HepG2 (cell line): Measurements from ENCODE around the gene UNKL. TPM values are rescaled to one million over a fixed set of nuclear protein-coding genes. Genes with fewer than 3 reads are reported as not detected.
A peak's percentile ranks its signal among the peaks of the same experiment; 100 is the strongest.

Source experiments
- ATAC-seq: fragments of 200-7000 bp; cut with Tn5 transposase; 3 replicates; pipeline ENCODE4 v1.9.1; 2020; ENCODE audit warnings: mild to moderate bottlenecking, moderate library complexity
- BruUV-seq: library from RNA; stranded (reverse); fragments of 400-500 nt; replicated peaks from 2 replicates; lab custom pipeline; 2021; lab: Mats Ljungman, UMichigan
- CTCF ChIA-PET: fragments of 300-600 bp; formaldehyde crosslinking; extraction: SDS; loops from one replicate; lab custom pipeline; 2021; ENCODE audit warnings: low total read pairs, inconsistent platforms, low intra/inter-chr PET ratio; lab: Yijun Ruan, JAX
- POLR2A ChIA-PET: fragments of 350-600 bp; sonication (Branson Sonifier 250); formaldehyde crosslinking; loops from one replicate; lab custom pipeline; 2020; ENCODE audit warnings: antibody characterized with exemption, inconsistent platforms; lab: Yijun Ruan, JAX
- DNase-seq: peaks from one replicate; pipeline ENCODE4 v3.0.0-alpha.2; 2015; ENCODE audit warnings: low spot score
- FAIRE-seq: peaks from 3 replicates; lab custom pipeline; 2011; peaks lifted over from hg19 to GRCh38; lab: Jason Lieb, UNC
- H2AFZ ChIP-seq: one replicate; pipeline ENCODE4 v1.6.1; 2011; ENCODE audit warnings: low read length, inconsistent platforms
- H3K27ac ChIP-seq: fragments of 300-600 bp; 3 replicates; pipeline ENCODE4 v1.8.0; 2011; ENCODE audit warnings: mixed run types, mild to moderate bottlenecking, mixed read lengths, low read length, inconsistent platforms; ENCODE audit not compliant: insufficient read depth; ENCODE audit errors: extremely low read length
- H3K27me3 ChIP-seq, 2 experiments: fragments of 200-600 bp in 1 of 2; 2 replicates in 1 of 2; 3 replicates in 1 of 2; pipeline versions ENCODE4 v1.6.0 to v1.8.0; 2011; ENCODE audit warnings: low read length in 2 of 2, mild to moderate bottlenecking in 2 of 2, moderate library complexity in 2 of 2, inconsistent platforms in 1 of 2; ENCODE audit not compliant: insufficient read depth in 2 of 2, control insufficient read depth in 1 of 2
- H3K36me3 ChIP-seq, 2 experiments: fragments of 200-600 bp in 1 of 2; replicated peaks in 1 of 2; 2 replicates in 1 of 2; 3 replicates in 1 of 2; pipeline versions ENCODE4 v1.5.1 to v1.8.0; 2011; ENCODE audit warnings: low read length in 2 of 2, inconsistent platforms in 1 of 2; ENCODE audit not compliant: insufficient read depth in 2 of 2, control insufficient read depth in 1 of 2
- H3K4me1 ChIP-seq: 2 replicates; pipeline ENCODE4 v1.5.1; 2012; ENCODE audit warnings: low read length, inconsistent platforms; ENCODE audit not compliant: insufficient read depth
- H3K4me2 ChIP-seq: 2 replicates; pipeline ENCODE4 v1.6.0; 2011; ENCODE audit warnings: low read depth, low read length, inconsistent platforms
- H3K4me3 ChIP-seq, 3 experiments: fragments of 200-600 bp in 1 of 3; sonication (generic), shearing (Covaris generic) in 1 of 3; replicated peaks in 1 of 3; 2 replicates each; pipeline ENCODE4 v1.5.1; 2011 to 2016; ENCODE audit warnings: low read length in 3 of 3, inconsistent platforms in 2 of 3, low read depth in 2 of 3, mild to moderate bottlenecking in 2 of 3, control low read depth in 1 of 3, mixed read lengths in 1 of 3; ENCODE audit not compliant: insufficient read depth in 1 of 3
- H3K79me2 ChIP-seq: one replicate; pipeline ENCODE4 v1.6.1; 2011; ENCODE audit warnings: low read length, inconsistent platforms; ENCODE audit not compliant: insufficient read depth
- H3K9ac ChIP-seq: 2 replicates; pipeline ENCODE4 v1.6.0; 2011; ENCODE audit warnings: mild to moderate bottlenecking, low read depth, low read length, inconsistent platforms; ENCODE audit not compliant: insufficient read depth
- H3K9me3 ChIP-seq: 2 replicates; pipeline ENCODE4 v1.5.1; 2012; ENCODE audit warnings: mild to moderate bottlenecking, low read length
- H4K20me1 ChIP-seq: 2 replicates; pipeline ENCODE4 v1.6.0; 2011; ENCODE audit warnings: inconsistent platforms, mild to moderate bottlenecking, low read length, moderate library complexity; ENCODE audit not compliant: insufficient read depth
- MNT ChIP-seq: fragments of 450-650 bp; IDR thresholded peaks from 2 replicates; pipeline ENCODE4 v1.6.1; 2016
- MTERF4 ChIP-seq: sonication (generic); formaldehyde crosslinking; IDR thresholded peaks from 2 replicates; pipeline ENCODE4 v1.8.0; 2023; ENCODE audit warnings: mild to moderate bottlenecking, missing genetic modification reagents
- RBM39 ChIP-seq: fragments of 200-400 bp; formaldehyde crosslinking; IDR thresholded peaks from one replicate; pipeline ENCODE4 v1.6.1; 2018; ENCODE audit warnings: antibody characterized with exemption, mild to moderate bottlenecking, low read depth, low read length; ENCODE audit not compliant: poor library complexity, severe bottlenecking
- RERE ChIP-seq: IDR thresholded peaks from 2 replicates; pipeline ENCODE4 v1.6.1; 2016; ENCODE audit warnings: low read depth, missing genetic modification reagents, missing compliant biosample characterization
- SETDB1 ChIP-seq: sonication (generic); formaldehyde crosslinking; IDR thresholded peaks from 2 replicates; pipeline ENCODE4 v1.5.1; 2020; ENCODE audit warnings: missing genetic modification reagents, mild to moderate bottlenecking, borderline replicate concordance
- ZKSCAN1 ChIP-seq: fragments of 150-350 bp; IDR thresholded peaks from 2 replicates; pipeline ENCODE4 v1.6.1; 2014; ENCODE audit warnings: low read length
- ZNF567 ChIP-seq: sonication (generic); formaldehyde crosslinking; IDR thresholded peaks from 2 replicates; pipeline ENCODE4 v1.8.1; 2023; ENCODE audit warnings: mild to moderate bottlenecking, missing genetic modification reagents, borderline replicate concordance
- ZNF576 ChIP-seq: sonication (generic); formaldehyde crosslinking; IDR thresholded peaks from 2 replicates; pipeline ENCODE4 v1.4.0; 2020; ENCODE audit warnings: mild to moderate bottlenecking, missing genetic modification reagents
- ZNF616 ChIP-seq: sonication (generic); formaldehyde crosslinking; IDR thresholded peaks from 2 replicates; pipeline ENCODE4 v1.5.0; 2020; ENCODE audit warnings: low read depth, mild to moderate bottlenecking, missing genetic modification reagents
- ZSCAN21 ChIP-seq: sonication (generic); formaldehyde crosslinking; IDR thresholded peaks from 2 replicates; pipeline ENCODE4 v1.8.0; 2022; ENCODE audit warnings: mild to moderate bottlenecking, missing genetic modification reagents, moderate library complexity, borderline replicate concordance
- WGBS: methylation state at CpG from one replicate; pipeline ENCODE4 v1.1.6; 2017; ENCODE audit warnings: low lambda C conversion rate; 5-methylcytosine and 5-hydroxymethylcytosine counted together
- in situ Hi-C: cut with HindIII; loops from 2 replicates; pipeline ENCODE4 v1.10.0; 2017; ENCODE audit warnings: low pct_unique_long_range_greater_than_20kb; ENCODE audit not compliant: extremely low pct_ligation_motif_present
- intact Hi-C: fragments of 100-400 bp; cut with micrococcal nuclease; formaldehyde crosslinking; loops from one replicate; pipeline ENCODE4 v1.10.0; 2022; ENCODE audit not compliant: unreplicated experiment
- polyA plus RNA-seq, 8 experiments: library from polyadenylated mRNA; depleted of rRNA in 3 of 8; stranded (reverse) in 7 of 8; unstranded in 1 of 8; fragments of >200 nt; fragmentation: Illumina TruSeq in 4 of 8; extraction: Trizol in 4 of 8; gene quantifications; 2 replicates each; pipeline versions ENCODE4 v1.2.1 to v1.2.3, GENCODE V29; 2011 to 2016; ENCODE audit warnings: low read depth in 4 of 8, missing spikeins in 1 of 8, mixed read lengths in 1 of 8; ENCODE audit not compliant: insufficient read depth in 1 of 8
- total RNA-seq, 5 experiments: library from RNA; depleted of rRNA; stranded (reverse); fragments of >200 nt; fragmentation: Illumina TruSeq; extraction: Trizol; gene quantifications; 2 replicates each; pipeline ENCODE4 v1.2.3, GENCODE V29; 2016; ENCODE audit warnings: low read depth in 1 of 5

The UNKL gene
- total and polyA plus RNA-seq, 2 of the 13 experiments (the other 11 are each of a cell fraction or from before 2014, with no cell fraction given): 10.4 to 17.6 TPM

GRCh38 chr16:1433756-1434155, 19.3 kb upstream of the UNKL start:
- FAIRE-seq: no peak

More at GRCh38 chr16:1433756-1434155, 19.3 kb upstream of the UNKL start:
- Histone ChIP-seq H3K9me3 (no peaks in the 10 kb centered on the region), H3K36me3 (no peaks in the 10 kb centered on the region), H3K27me3 (peaks cover 9 to 46% of the 10 kb centered on the region in 2 experiments), H3K4me2 (no peak overlapping the region), H3K9ac (no peak overlapping the region), H3K79me2 (no peaks in the 10 kb centered on the region), H3K27ac (no peak overlapping the region), H4K20me1 (no peaks in the 10 kb centered on the region), H3K4me1 (peaks cover 72% of the 10 kb centered on the region), H3K4me3 (peak overlapping the region in 1 of 3 experiments; percentile 7; a peak in 1 of 6 replicates), H2AFZ (no peak overlapping the region)
- intact Hi-C loops: no loop called here
- ChIA-PET CTCF (no interaction called here), POLR2A (interaction anchor here (1.3 kb wide), 1 partner anchor 13 kb away, joined by 6 read pairs; the partner anchor contains the start of gene UQCC4)
- in situ Hi-C loops: no loop called here
- ATAC-seq (no peak), DNase-seq (no peak)
- WGBS: 25% methylated on average over 10 of the region's 22 CpGs
- TF ChIP-seq MNT (no peak), ZSCAN21 (CRISPR knock-in tag) (no peak), ZNF567 (CRISPR knock-in tag) (no peak), ZNF576 (CRISPR knock-in tag) (no peak), ZKSCAN1 (no peak), RBM39 (no peak), SETDB1 (CRISPR knock-in tag) (no peak), MTERF4 (CRISPR knock-in tag) (no peak), RERE (CRISPR knock-in tag) (no peak), ZNF616 (CRISPR knock-in tag) (no peak)
- BruUV-seq: no TSS peak
